Measurements from ENCODE around the gene SIX2. TPM values are rescaled to one million over a fixed set of nuclear protein-coding genes. Genes with fewer than 3 reads are reported as not detected.
A peak's percentile ranks its signal among the peaks of the same experiment; 100 is the strongest.

The SIX2 gene
- polyA plus RNA-seq, 1 donor: 0.03 TPM

- WGBS (ENCODE audit: insufficient coverage, low lambda C conversion rate): no CpG with 5 or more reads among the region's 9 CpGs
- H3K27me3 ChIP-seq (ENCODE audit: control insufficient read depth, insufficient read depth, low read length): peaks cover 40% of the 10 kb centered on the region
- no peak for DNase-seq
Measured at GRCh38 chr2:44980751-44981713, 28.2 kb downstream of the SIX2 start.

GRCh38 chr2:44979581-44979980, 29.7 kb downstream of the SIX2 start:
- H3K36me3 ChIP-seq (ENCODE audit: control insufficient read depth, insufficient read depth, low read length): no peaks in the 10 kb centered on the region
- no peak for DNase-seq
- no peak overlapping the region for H3K4me3 ChIP-seq (ENCODE audit: low read length)
- peaks cover 49% of the 10 kb centered on the region for H3K27me3 ChIP-seq (ENCODE audit: control insufficient read depth, insufficient read depth, low read length)
- no CpG with 5 or more reads among the region's 11 CpGs for WGBS (ENCODE audit: insufficient coverage, low lambda C conversion rate)
- H3K9me3 ChIP-seq (ENCODE audit: control insufficient read depth, low read depth, low read length): no peaks in the 10 kb centered on the region
- H3K4me1 ChIP-seq (ENCODE audit: control insufficient read depth, insufficient read depth, low read length): no peaks in the 10 kb centered on the region
- H3K27ac ChIP-seq (ENCODE audit: low read length): no peak overlapping the region

More at GRCh38 chr2:44980751-44981713, 28.2 kb downstream of the SIX2 start:
- Histone ChIP-seq H3K4me3 (ENCODE audit: low read length) (no peak overlapping the region), H3K36me3 (ENCODE audit: control insufficient read depth, insufficient read depth, low read length) (no peaks in the 10 kb centered on the region), H3K27ac (ENCODE audit: low read length) (no peak overlapping the region), H3K4me1 (ENCODE audit: control insufficient read depth, insufficient read depth, low read length) (no peaks in the 10 kb centered on the region), H3K9me3 (ENCODE audit: control insufficient read depth, low read depth, low read length) (no peaks in the 10 kb centered on the region)

- Histone ChIP-seq H3K27me3 (ENCODE audit: control insufficient read depth, insufficient read depth, low read length) (peaks cover 61% of the 10 kb centered on the region), H3K27ac (ENCODE audit: low read length) (no peak overlapping the region), H3K9me3 (ENCODE audit: control insufficient read depth, low read depth, low read length) (no peaks in the 10 kb centered on the region), H3K36me3 (ENCODE audit: control insufficient read depth, insufficient read depth, low read length) (no peaks in the 10 kb centered on the region), H3K4me1 (ENCODE audit: control insufficient read depth, insufficient read depth, low read length) (no peaks in the 10 kb centered on the region), H3K4me3 (ENCODE audit: low read length) (no peak overlapping the region)
- WGBS (ENCODE audit: insufficient coverage, low lambda C conversion rate): 35% methylated on average over 4 of the region's 24 CpGs
- peak in 1 of 2 donors; percentile 19 for DNase-seq
Measured at GRCh38 chr2:44975571-44976450, 33.4 kb downstream of the SIX2 start.

GRCh38 chr2:44974064-44974715, 35.1 kb downstream of the SIX2 start:
- no peaks in the 10 kb centered on the region for H3K36me3 ChIP-seq (ENCODE audit: control insufficient read depth, insufficient read depth, low read length)
- H3K27me3 ChIP-seq (ENCODE audit: control insufficient read depth, insufficient read depth, low read length): peaks cover 61% of the 10 kb centered on the region
- H3K9me3 ChIP-seq (ENCODE audit: control insufficient read depth, low read depth, low read length): no peaks in the 10 kb centered on the region
- no peak overlapping the region for H3K4me3 ChIP-seq (ENCODE audit: low read length)
- no peak overlapping the region for H3K27ac ChIP-seq (ENCODE audit: low read length)
- no peaks in the 10 kb centered on the region for H3K4me1 ChIP-seq (ENCODE audit: control insufficient read depth, insufficient read depth, low read length)
- 20% methylated on average over 1 of the region's 6 CpGs for WGBS (ENCODE audit: insufficient coverage, low lambda C conversion rate)
- DNase-seq: no peak

GRCh38 chr2:44972771-44973535, 36.3 kb downstream of the SIX2 start:
- no CpG with 5 or more reads among the region's 11 CpGs for WGBS (ENCODE audit: insufficient coverage, low lambda C conversion rate)
- no peaks in the 10 kb centered on the region for H3K4me1 ChIP-seq (ENCODE audit: control insufficient read depth, insufficient read depth, low read length)
- no peak for DNase-seq
- H3K36me3 ChIP-seq (ENCODE audit: control insufficient read depth, insufficient read depth, low read length): no peaks in the 10 kb centered on the region
- no peaks in the 10 kb centered on the region for H3K9me3 ChIP-seq (ENCODE audit: control insufficient read depth, low read depth, low read length)
- no peak overlapping the region for H3K27ac ChIP-seq (ENCODE audit: low read length)
- no peak overlapping the region for H3K4me3 ChIP-seq (ENCODE audit: low read length)
- peaks cover 54% of the 10 kb centered on the region for H3K27me3 ChIP-seq (ENCODE audit: control insufficient read depth, insufficient read depth, low read length)

- Histone ChIP-seq H3K36me3 (ENCODE audit: control insufficient read depth, insufficient read depth, low read length) (no peaks in the 10 kb centered on the region), H3K4me1 (ENCODE audit: control insufficient read depth, insufficient read depth, low read length) (no peaks in the 10 kb centered on the region), H3K4me3 (ENCODE audit: low read length) (no peak overlapping the region), H3K27me3 (ENCODE audit: control insufficient read depth, insufficient read depth, low read length) (peaks cover 55% of the 10 kb centered on the region), H3K27ac (ENCODE audit: low read length) (no peak overlapping the region), H3K9me3 (ENCODE audit: control insufficient read depth, low read depth, low read length) (no peaks in the 10 kb centered on the region)
- DNase-seq: no peak
- 60% methylated on average over 1 of the region's 15 CpGs for WGBS (ENCODE audit: insufficient coverage, low lambda C conversion rate)
Measured at GRCh38 chr2:44970846-44971450, 38.3 kb downstream of the SIX2 start.

GRCh38 chr2:44969936-44970335, 39.3 kb downstream of the SIX2 start:
- no peak for DNase-seq
- H3K27me3 ChIP-seq (ENCODE audit: control insufficient read depth, insufficient read depth, low read length): peaks cover 56% of the 10 kb centered on the region
- WGBS (ENCODE audit: insufficient coverage, low lambda C conversion rate): no CpG with 5 or more reads among the region's 4 CpGs

GRCh38 chr2:44967727-44968432, 41.4 kb downstream of the SIX2 start:
- H3K27me3 ChIP-seq (ENCODE audit: control insufficient read depth, insufficient read depth, low read length): peaks cover 56% of the 10 kb centered on the region

More at GRCh38 chr2:44969936-44970335, 39.3 kb downstream of the SIX2 start:
- Histone ChIP-seq H3K36me3 (ENCODE audit: control insufficient read depth, insufficient read depth, low read length) (no peaks in the 10 kb centered on the region), H3K27ac (ENCODE audit: low read length) (no peak overlapping the region), H3K4me1 (ENCODE audit: control insufficient read depth, insufficient read depth, low read length) (no peaks in the 10 kb centered on the region), H3K9me3 (ENCODE audit: control insufficient read depth, low read depth, low read length) (no peaks in the 10 kb centered on the region), H3K4me3 (ENCODE audit: low read length) (no peak overlapping the region)

GRCh38 chr2:44967056-44967455, 42.2 kb downstream of the SIX2 start:
- peaks cover 59% of the 10 kb centered on the region for H3K27me3 ChIP-seq (ENCODE audit: control insufficient read depth, insufficient read depth, low read length)
- no peaks in the 10 kb centered on the region for H3K9me3 ChIP-seq (ENCODE audit: control insufficient read depth, low read depth, low read length)
- no peaks in the 10 kb centered on the region for H3K4me1 ChIP-seq (ENCODE audit: control insufficient read depth, insufficient read depth, low read length)
- no CpG with 5 or more reads among the region's 6 CpGs for WGBS (ENCODE audit: insufficient coverage, low lambda C conversion rate)
- H3K36me3 ChIP-seq (ENCODE audit: control insufficient read depth, insufficient read depth, low read length): no peaks in the 10 kb centered on the region
- no peak for DNase-seq
- H3K27ac ChIP-seq (ENCODE audit: low read length): no peak overlapping the region
- no peak overlapping the region for H3K4me3 ChIP-seq (ENCODE audit: low read length)

More at GRCh38 chr2:44967727-44968432, 41.4 kb downstream of the SIX2 start:
- H3K27ac ChIP-seq (ENCODE audit: low read length): no peak overlapping the region
- no peaks in the 10 kb centered on the region for H3K36me3 ChIP-seq (ENCODE audit: control insufficient read depth, insufficient read depth, low read length)
- no CpG with 5 or more reads among the region's 5 CpGs for WGBS (ENCODE audit: insufficient coverage, low lambda C conversion rate)
- H3K4me1 ChIP-seq (ENCODE audit: control insufficient read depth, insufficient read depth, low read length): no peaks in the 10 kb centered on the region
- DNase-seq: no peak
- no peak overlapping the region for H3K4me3 ChIP-seq (ENCODE audit: low read length)
- no peaks in the 10 kb centered on the region for H3K9me3 ChIP-seq (ENCODE audit: control insufficient read depth, low read depth, low read length)
